Stimulated activated CD4-positive, alpha-beta T cell treated with anti-CD3 and anti-CD28 coated beads, Interleukin-2, amount 100 ng/mL, for 48 hours (primary cell): Measurements from ENCODE around the gene PLAAT3.
"Not testable (repeated sequence)": the region's sequence is repeated elsewhere in the genome, so short reads cannot be mapped to it uniquely, and the experiment has no call there.

Source experiments
- DNase-seq, 2 donors: peaks; one replicate each; pipeline ENCODE4 v3.0.0-alpha.2; 2020

The PLAAT3 gene

GRCh38 chr11:63614136-63614671, at the start of gene PLAAT3:
TSS of gene PLAAT3 (minus strand) at chr11:63614433. CDS start at chr11:63614014, 419 bp downstream.
- DNase-seq, result peak in 1 of 2 donors; percentile 17

DNA sequence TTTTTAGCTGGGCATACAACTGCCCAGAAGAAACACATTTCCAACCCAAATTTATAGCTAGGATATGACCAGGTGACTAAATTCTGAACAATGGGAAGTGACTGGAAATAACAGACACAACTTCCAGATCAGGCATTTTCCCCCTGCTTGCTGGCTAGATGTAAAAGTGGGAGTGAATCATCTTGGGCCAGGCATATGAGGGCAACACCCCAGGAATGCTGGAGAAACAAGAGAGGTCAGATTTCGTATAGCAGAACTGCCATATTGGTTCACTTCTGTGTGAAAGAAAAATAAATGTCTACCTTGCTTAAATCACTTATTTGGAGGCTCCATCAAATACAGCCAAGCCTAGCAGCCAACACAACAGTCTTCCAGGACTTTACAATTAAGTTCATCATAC, 49.6 kb upstream of the PLAAT3 start:
- no peak for DNase-seq

GRCh38 chr11:63660972-63661371, 46.7 kb upstream of the PLAAT3 start:
- no peak for DNase-seq

GRCh38 chr11:63652671-63653070, 38.4 kb upstream of the PLAAT3 start:
- no peak for DNase-seq

DNA sequence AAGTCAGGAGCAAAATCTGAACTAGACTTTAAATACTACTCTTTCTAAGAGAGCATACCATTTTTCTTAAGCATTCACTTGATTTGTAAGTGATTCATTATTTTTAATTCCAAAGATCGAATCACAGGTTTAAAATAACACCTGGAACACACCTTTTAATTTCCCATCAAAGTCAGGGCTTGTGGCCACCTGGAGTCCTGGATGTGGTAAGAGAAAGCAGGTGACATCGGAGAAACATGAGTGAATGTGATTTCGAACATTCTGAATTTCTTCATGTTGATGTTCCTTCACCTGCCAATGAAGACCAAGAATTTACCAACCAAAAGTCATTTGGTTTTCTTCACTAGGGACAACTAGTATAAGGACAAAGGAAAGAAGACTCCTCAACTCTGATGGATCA, 29.0 kb upstream of the PLAAT3 start:
- DNase-seq, result no peak

- DNase-seq, result no peak
Measured at GRCh38 chr11:63641727-63642126, 27.5 kb upstream of the PLAAT3 start.

DNA sequence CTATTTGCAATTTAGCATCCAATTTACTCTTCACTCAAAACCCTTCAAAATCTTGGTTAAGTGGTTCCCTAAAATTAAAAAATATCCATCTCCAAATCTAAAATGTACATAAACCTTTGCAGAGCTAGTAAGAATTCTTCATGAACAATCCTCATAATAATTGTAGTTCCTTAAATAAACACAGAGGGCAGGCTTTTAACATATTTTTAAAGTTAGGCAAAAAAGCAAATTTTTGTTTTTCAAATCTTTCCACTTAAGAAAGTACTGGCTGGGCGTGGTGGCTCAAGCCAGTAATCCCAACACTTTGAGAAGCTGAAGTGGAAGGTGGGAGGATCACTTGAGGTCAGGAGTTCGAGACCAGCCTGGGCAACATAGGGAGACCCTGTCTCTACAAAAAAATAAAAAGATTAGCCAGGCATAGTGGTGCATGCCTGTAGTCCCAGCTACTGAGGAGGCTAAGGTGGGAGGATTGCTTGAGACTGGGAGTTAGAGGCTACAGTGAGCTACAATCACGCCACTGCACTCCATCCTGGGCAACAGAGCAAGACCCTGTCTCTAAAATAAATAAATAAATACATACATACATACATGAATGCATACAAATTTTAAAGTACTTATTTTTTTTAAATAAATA, 25.1 kb upstream of the PLAAT3 start:
- no peak for DNase-seq

GRCh38 chr11:63638436-63638835, 24.2 kb upstream of the PLAAT3 start:
- not testable (repeated sequence) for DNase-seq

DNA sequence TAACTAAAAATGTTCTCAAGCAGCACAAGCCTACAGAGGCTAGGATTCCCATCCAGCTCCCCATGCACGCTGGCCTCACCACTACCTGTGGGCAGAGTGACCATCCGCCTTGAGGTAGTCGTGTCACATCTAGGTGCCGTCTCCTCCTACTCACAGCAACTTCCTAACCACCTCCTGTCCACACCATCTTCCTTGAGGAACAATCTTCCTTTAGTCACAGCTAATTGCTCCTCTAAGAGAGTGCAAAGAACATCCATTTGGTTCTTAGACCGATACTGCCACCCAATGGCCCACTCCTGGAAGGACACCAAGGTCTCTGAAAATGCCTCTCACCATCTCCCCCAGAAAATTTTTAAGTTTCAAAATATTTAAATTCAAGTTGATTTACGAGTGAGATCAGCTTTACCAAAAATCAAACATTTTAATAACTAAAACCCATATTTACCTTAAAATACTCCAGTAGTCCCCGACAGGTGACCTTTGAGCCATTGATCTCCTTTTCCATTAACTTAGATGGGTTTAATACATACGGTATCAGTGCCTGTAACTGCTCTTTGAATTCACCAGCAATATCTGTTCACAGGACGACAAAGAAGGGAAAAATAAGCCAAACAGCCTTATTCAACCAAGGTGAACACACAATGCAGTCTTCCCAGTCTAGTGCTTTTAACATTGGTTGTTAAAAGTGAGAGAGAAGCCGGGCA, 21.7 kb upstream of the PLAAT3 start:
- peak; percentile 60 for DNase-seq

DNA sequence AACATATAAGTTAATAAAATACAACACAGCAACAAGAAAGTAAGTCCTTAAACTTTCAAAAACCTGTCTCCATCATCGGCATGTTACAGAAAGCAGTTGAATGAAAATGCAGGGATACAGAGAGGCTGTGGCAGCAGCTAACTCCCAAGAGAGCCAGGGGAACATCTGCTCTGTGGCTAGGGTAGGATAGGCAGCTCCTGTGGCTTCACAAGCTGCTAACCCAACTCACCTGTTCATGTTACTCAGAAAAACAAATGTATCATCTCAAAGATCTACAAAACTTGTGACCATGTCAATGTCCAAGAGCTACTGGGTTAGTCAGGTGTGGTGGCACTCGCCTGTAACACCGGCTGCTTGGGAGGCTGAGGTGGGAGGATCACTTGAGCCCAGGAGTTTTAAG, 15.2 kb upstream of the PLAAT3 start:
- no peak for DNase-seq

- DNase-seq, result no peak
Measured at GRCh38 chr11:63623513-63624140, 9.4 kb upstream of the PLAAT3 start.

DNA sequence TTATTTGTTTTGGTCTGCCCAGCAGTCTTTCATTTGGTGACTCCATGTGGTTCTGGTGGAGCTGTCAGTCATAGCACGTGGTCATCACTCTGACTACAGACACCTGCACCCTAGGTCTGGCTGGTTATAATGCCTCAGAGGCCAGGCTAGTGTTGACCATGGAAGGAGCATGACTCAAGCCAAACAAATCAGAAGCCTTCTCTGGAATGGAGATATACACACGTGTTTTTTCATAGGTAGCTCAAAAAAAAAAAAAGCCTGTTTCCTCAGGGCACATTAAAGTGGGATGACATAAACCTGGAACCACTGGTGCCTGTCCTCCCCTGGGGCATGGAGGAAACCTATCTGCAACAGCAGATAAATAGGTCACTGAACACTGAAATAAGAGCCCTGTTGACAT, 8.1 kb upstream of the PLAAT3 start:
- no peak for DNase-seq

DNA sequence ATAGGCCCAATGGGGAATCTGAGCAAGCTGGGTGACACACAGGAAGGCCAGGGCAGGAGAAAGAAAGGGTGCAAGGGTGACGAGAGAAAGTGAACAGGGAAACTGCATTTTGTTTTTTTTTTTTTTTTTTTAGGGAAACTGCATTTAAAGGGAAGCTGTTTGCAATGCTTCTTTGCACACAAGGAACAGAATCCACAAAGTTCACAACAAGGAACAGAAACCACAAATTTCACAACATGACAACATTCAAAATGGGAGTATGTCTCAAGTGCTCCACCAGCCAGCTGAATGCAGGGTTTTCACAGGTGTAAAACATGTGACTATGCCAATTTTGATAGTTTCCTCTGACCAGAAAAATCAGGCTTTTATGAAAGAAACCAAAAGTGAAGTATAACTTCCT, 6.8 kb upstream of the PLAAT3 start:
- DNase-seq, result no peak

DNA sequence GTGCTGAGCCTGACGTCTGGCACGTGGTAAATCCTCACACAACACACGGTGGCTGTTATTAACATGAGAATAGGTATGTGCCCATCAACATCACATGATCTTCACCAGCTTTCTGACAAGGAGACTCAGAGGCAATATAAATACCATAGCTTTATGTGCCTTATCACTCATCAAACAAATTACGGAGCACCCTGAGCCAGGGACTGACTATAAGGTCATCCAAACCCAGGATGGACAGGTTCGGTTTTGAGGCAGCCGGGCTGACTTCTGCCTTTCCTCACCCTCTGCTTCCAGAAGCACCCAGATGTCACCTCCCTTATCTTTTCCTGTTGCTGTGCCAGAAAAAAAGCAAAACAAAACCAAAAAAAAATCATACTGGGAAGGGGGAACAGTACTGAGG, 5.7 kb upstream of the PLAAT3 start:
- no peak for DNase-seq

- not testable (repeated sequence) for DNase-seq
Measured at GRCh38 chr11:63617686-63618085, 3.5 kb upstream of the PLAAT3 start.

DNA sequence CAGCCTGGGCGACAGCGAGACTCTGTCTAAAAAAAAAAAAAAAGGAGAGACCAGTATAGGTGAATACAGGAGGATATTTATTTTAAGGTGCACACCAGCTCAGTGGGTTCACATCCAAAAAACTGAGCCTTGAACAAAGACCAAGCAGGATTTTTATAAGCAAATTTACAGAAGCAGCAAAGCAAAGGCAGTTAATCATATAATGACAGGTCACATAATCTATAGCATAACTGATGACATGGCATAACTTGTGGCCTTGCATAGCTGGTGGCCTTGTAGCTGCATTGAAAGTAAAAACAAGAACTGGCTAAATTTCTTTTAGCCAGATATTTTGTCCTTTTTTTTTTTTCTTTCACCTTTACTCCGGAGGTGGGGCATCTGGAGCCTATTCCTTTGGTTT, 2.7 kb upstream of the PLAAT3 start:
- DNase-seq, result no peak

DNA sequence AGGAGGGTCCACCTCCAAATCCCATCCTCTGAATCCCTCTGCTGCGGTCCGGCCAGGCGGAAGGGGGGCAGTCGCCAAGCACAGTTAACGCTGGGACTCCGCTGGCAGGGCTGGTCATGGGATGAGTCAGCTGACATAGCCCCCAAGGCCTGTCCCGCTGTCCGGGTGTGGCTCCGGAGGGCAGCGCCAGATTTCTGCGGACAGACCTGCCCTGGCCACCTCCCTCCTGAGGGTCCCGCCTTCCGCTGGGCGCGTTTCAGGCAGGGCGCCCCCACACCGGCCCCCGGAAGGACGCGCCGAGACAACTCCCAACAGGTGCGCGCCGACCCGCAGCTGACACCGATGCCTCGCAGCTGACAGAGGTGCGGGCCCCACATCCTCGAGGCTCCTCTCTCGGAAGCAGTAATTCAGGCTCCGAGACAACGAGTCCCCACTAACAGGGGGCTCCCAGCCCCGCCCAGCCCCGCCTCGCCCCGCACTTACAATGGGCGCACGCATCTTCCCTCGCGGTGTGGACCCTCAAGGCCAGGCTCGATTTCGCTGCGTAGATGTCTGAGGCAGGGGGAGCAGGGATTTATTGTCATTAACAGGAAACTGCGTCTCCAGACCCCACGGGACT, 607 bp downstream of the PLAAT3 start:
- peak in 1 of 2 donors; percentile 7 for DNase-seq

DNA sequence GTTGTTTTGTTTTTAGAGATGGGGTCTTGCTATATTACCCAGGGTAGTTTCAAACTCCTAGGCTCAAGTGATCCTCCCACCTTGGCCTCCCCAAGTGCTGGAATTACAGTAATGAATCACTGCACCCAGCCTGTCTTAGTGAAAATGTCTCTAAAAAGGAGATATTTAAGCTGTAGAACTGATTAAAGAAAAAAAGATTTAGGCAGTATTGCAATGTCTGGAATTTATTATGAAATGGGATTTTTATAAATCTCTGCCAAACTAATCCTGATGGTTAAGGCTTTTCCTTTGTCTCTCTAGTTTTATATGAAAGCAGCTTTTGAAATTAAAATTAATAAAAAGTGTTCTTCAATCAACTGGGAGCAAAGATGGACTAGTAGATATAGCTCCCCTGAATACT, 2.1 kb downstream of the PLAAT3 start:
- DNase-seq, result no peak

DNA sequence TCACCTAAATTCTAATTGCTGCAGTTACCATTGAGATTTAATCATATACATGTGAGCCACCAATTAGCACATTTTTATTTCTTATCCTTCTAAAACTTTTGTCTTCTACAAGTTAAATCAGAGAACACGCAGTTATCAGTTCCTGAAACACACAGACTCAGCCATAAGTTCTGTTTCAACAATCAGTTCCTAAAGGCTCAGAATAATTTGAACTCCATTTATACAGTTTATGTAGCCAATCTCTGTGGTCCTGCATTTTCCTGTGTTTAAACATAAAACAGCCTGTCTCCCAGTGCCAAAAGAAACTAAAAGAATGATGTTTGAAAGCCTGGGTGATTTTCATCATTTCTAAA, 2.9 kb downstream of the PLAAT3 start:
- DNase-seq, result no peak

- DNase-seq, result no peak
Measured at GRCh38 chr11:63610604-63611394, 3.4 kb downstream of the PLAAT3 start.

- DNase-seq, result no peak
Measured at GRCh38 chr11:63609971-63610580, 4.2 kb downstream of the PLAAT3 start.

DNA sequence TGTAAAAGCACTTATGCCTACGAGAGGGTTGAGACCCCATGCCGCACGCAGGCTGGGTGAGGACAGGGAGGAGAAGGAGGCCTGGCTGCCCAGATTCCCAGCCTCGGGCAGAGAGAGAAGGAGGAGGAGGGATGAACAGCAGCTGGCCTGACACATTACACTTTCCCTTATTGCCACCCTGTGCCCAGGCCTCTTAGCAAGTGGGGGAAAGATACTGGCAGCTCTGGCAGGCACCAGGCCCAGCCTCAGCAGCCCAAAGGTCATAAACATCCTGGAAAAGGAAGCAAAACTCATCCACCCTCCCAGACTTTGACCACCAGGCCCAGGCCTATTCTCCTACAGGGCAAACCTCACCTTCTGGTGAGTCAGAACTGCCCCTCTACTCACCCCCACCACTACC, 4.7 kb downstream of the PLAAT3 start:
- DNase-seq, result no peak
